IPS DF 6.9 (cell line): Measurements from ENCODE around the gene PLP2.
"Not testable (repeated sequence)": the region's sequence is repeated elsewhere in the genome, so short reads cannot be mapped to it uniquely, and the experiment has no call there.

Experiments
- DNase-seq: peaks from one replicate; pipeline ENCODE4 v3.0.0-alpha.2; 2013; ENCODE audit warnings: low read depth, low spot score
- H3K27ac ChIP-seq: one replicate; pipeline ENCODE4 v1.5.1; 2013; ENCODE audit warnings: low read length, control low read depth
- H3K27me3 ChIP-seq: 2 replicates; pipeline ENCODE4 v1.6.1; 2013; ENCODE audit warnings: mild to moderate bottlenecking, low read length; ENCODE audit not compliant: control insufficient read depth, insufficient read depth
- H3K36me3 ChIP-seq: 2 replicates; pipeline ENCODE4 v1.6.1; 2013; ENCODE audit warnings: low read length; ENCODE audit not compliant: control insufficient read depth, insufficient read depth
- H3K4me1 ChIP-seq: 2 replicates; pipeline ENCODE4 v1.6.1; 2013; ENCODE audit warnings: low read length; ENCODE audit not compliant: control insufficient read depth, insufficient read depth
- H3K4me3 ChIP-seq: 2 replicates; pipeline ENCODE4 v1.5.1; 2013; ENCODE audit warnings: mild to moderate bottlenecking, low read length
- H3K9me3 ChIP-seq: 2 replicates; pipeline ENCODE4 v1.6.1; 2013; ENCODE audit warnings: low read length, inconsistent platforms; ENCODE audit not compliant: control insufficient read depth, insufficient read depth
- WGBS: extraction: QIAGEN DNeasy Blood & Tissue Kit; methylation state at CpG from one replicate; pipeline ENCODE4 v1.1.7; 2013; ENCODE audit warnings: mixed read lengths, missing lambda C conversion rate; ENCODE audit not compliant: insufficient read length, insufficient coverage; 5-methylcytosine and 5-hydroxymethylcytosine counted together

PLP2 gene, protein sequence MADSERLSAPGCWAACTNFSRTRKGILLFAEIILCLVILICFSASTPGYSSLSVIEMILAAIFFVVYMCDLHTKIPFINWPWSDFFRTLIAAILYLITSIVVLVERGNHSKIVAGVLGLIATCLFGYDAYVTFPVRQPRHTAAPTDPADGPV

GRCh38 chrX:49171752-49172279, at the start of gene PLP2:
Gene PLP2 (plus strand): TSS chrX:49171898. CDS start chrX:49172001, 103 bp downstream.
- no peak for DNase-seq
- peak within 1 kb of the TSS; percentile 27; the same call in 1 of the 2 replicates for H3K4me3 ChIP-seq
- H3K4me1 ChIP-seq: no peaks in the 10 kb centered on the region; the same call in 1 of the 2 replicates
- H3K36me3 ChIP-seq: peaks cover 2% of the 10 kb centered on the region; the same call in 1 of the 2 replicates
- no peaks in the 10 kb centered on the region for H3K9me3 ChIP-seq
- no CpG with 5 or more reads among the region's 46 CpGs for WGBS
- H3K27ac ChIP-seq: no peak within 1 kb of the TSS
- no peaks in the 10 kb centered on the region for H3K27me3 ChIP-seq

GRCh38 chrX:49122499-49122898, 49.2 kb upstream of the PLP2 start:
- H3K9me3 ChIP-seq: no peaks in the 10 kb centered on the region
- no peaks in the 10 kb centered on the region for H3K4me1 ChIP-seq
- WGBS: no CpG with 5 or more reads among the region's 5 CpGs
- no peak overlapping the region for H3K4me3 ChIP-seq
- no peak for DNase-seq
- no peak overlapping the region for H3K27ac ChIP-seq
- H3K27me3 ChIP-seq: no peaks in the 10 kb centered on the region
- no peaks in the 10 kb centered on the region for H3K36me3 ChIP-seq

DNA sequence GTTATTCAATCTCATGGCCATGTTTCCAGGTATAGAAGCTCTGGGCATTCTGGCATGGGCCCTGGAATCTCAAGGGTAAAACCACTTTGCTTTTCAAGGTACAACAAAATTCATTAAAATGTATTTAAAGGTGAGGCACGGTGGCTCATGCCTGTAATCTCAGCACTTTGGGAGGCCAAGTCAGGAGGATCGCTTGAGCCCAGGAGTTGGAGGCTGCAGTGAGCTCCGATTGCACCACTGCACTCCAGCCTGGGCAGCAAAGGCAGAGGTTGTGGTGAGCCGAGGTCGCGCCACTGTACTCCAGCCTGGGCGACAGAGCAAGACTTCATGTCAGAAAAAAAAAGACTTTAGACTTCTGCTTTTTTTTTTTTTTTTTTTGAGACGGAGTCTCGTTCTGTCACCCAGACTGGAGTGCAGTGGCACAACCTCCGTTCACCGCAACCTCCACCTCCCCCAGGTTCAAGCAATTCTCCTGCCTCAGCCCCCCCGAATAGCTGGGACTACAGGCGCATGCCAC, 43.9 kb upstream of the PLP2 start:
- not testable (repeated sequence) for H3K4me1 ChIP-seq, H3K4me3 ChIP-seq, H3K36me3 ChIP-seq, H3K27me3 ChIP-seq, H3K27ac ChIP-seq, H3K9me3 ChIP-seq, DNase-seq
- WGBS: no CpG with 5 or more reads among the region's 13 CpGs

- H3K27ac ChIP-seq: no peak overlapping the region
- H3K4me3 ChIP-seq: no peak overlapping the region
- no peaks in the 10 kb centered on the region for H3K36me3 ChIP-seq
- H3K9me3 ChIP-seq: no peaks in the 10 kb centered on the region
- no CpG with 5 or more reads among the region's 4 CpGs for WGBS
- no peak for DNase-seq
- no peaks in the 10 kb centered on the region for H3K4me1 ChIP-seq
- H3K27me3 ChIP-seq: no peaks in the 10 kb centered on the region
Measured at GRCh38 chrX:49129427-49129826, 42.3 kb upstream of the PLP2 start.

GRCh38 chrX:49132275-49132674, 39.4 kb upstream of the PLP2 start:
- H3K9me3 ChIP-seq: not testable (repeated sequence)
- WGBS: no CpG with 5 or more reads among the region's 7 CpGs

GRCh38 chrX:49133759-49134158, 37.9 kb upstream of the PLP2 start:
- no peaks in the 10 kb centered on the region for H3K9me3 ChIP-seq
- H3K27me3 ChIP-seq: no peaks in the 10 kb centered on the region
- H3K4me1 ChIP-seq: no peaks in the 10 kb centered on the region
- H3K36me3 ChIP-seq: no peaks in the 10 kb centered on the region
- no peak overlapping the region for H3K27ac ChIP-seq
- DNase-seq: no peak
- no CpG with 5 or more reads among the region's 1 CpG for WGBS
- H3K4me3 ChIP-seq: no peak overlapping the region

More at GRCh38 chrX:49132275-49132674, 39.4 kb upstream of the PLP2 start:
- DNase-seq, H3K4me1 ChIP-seq, H3K27ac ChIP-seq, H3K36me3 ChIP-seq, H3K4me3 ChIP-seq, H3K27me3 ChIP-seq: not testable (repeated sequence)

DNA sequence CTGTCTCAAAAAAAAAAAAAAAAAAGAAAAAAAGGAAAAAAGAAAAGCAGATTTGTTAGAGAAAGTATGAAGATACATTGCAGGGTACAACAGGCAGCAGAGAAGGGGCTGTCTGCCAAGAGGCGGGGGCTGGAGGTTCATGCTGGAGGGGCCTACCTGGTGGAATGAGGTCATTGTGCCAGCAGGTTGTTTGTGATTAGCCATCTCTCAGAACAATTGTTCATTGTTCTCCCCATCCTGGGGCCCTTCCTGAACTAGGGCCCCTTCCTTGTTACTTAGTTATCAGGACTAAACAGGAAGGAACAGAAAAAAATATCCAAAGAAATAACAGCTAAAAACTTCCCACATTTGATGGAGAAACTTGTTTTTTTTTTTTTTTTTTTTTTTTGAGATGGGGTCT, 34.2 kb upstream of the PLP2 start:
- no peak for DNase-seq
- no peak overlapping the region for H3K27ac ChIP-seq
- H3K4me1 ChIP-seq: no peaks in the 10 kb centered on the region
- H3K27me3 ChIP-seq: no peaks in the 10 kb centered on the region
- no CpG with 5 or more reads among the region's 1 CpG for WGBS
- H3K4me3 ChIP-seq: no peak overlapping the region
- H3K9me3 ChIP-seq: no peaks in the 10 kb centered on the region
- no peaks in the 10 kb centered on the region for H3K36me3 ChIP-seq

DNA sequence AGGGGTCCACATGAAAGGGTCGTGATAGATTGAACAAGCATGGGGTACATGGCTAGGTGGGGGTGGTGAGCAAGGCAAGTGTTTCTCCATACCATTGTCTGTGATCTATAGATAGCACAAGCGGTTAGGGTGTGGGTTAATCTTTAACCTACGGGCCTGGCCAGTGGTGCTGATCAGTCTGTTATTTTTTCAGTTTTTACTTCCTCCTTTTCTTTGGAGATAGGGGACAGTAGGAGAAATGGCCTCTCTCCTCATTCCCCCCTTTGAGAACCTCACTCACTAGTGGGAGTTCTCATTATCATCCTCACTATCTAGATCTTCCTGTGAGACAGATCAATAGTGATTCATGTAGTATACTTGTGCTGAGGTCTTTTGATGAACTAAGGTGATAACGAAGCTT, 32.0 kb upstream of the PLP2 start:
- no peak overlapping the region for H3K4me3 ChIP-seq
- no peak overlapping the region for H3K27ac ChIP-seq
- H3K4me1 ChIP-seq: no peaks in the 10 kb centered on the region
- no CpG with 5 or more reads among the region's 4 CpGs for WGBS
- no peaks in the 10 kb centered on the region for H3K36me3 ChIP-seq
- no peak for DNase-seq
- no peaks in the 10 kb centered on the region for H3K9me3 ChIP-seq
- H3K27me3 ChIP-seq: no peaks in the 10 kb centered on the region

DNA sequence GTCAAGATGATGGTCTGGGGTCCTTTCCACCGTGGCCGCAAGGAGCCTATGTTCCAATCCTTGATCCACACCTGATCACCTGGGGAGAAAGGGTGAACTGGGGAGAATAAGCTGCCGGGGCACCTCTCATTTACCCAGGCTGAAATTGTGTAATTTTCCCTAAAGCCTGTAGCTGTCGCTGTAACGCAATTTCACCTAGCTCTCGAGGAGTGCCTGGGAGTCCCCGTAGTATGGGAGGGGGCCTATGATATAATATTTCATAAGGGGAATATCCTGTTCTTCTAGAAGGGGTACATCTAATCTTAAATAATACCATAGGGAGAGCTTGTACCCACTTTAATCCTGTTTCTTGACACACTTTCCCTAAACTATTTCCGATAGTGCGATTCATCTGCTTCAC, 29.4 kb upstream of the PLP2 start:
- H3K9me3 ChIP-seq, H3K27me3 ChIP-seq, H3K4me1 ChIP-seq, H3K27ac ChIP-seq, H3K36me3 ChIP-seq, H3K4me3 ChIP-seq, DNase-seq: not testable (repeated sequence)
- WGBS: no CpG with 5 or more reads among the region's 9 CpGs

- not testable (repeated sequence) for H3K9me3 ChIP-seq, H3K4me1 ChIP-seq, H3K27me3 ChIP-seq, H3K36me3 ChIP-seq, DNase-seq, H3K4me3 ChIP-seq, H3K27ac ChIP-seq
- WGBS: no CpG with 5 or more reads among the region's 7 CpGs
Measured at GRCh38 chrX:49143154-49143553, 28.5 kb upstream of the PLP2 start.

DNA sequence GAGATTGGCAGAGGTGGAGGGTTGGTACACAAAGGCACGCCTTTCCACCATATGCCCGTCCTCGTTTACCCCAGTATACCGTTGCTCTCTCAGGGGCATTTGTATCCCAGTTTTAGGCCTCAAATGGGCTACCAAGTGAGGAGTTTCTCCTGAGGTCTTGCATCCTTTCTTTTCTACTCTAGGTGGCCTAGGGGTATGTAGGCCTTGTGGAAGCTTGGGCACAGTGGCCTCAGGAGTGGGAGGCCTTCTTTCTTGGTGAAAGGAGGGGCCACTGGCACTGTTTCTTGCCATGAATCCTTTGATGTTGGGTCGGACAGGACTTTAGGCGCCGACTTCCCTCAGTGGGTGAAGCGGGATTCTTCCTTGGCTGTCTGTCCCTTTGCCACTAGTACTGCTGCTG, 24.4 kb upstream of the PLP2 start:
- no peaks in the 10 kb centered on the region for H3K9me3 ChIP-seq
- DNase-seq: no peak
- no peak overlapping the region for H3K4me3 ChIP-seq
- H3K4me1 ChIP-seq: no peaks in the 10 kb centered on the region
- no peaks in the 10 kb centered on the region for H3K27me3 ChIP-seq
- H3K36me3 ChIP-seq: no peaks in the 10 kb centered on the region
- WGBS: no CpG with 5 or more reads among the region's 8 CpGs
- H3K27ac ChIP-seq: no peak overlapping the region
